Stimulated activated CD4-positive, alpha-beta T cell treated with anti-CD3 and anti-CD28 coated beads, Interleukin-12 subunit alpha, Interleukin-12 subunit beta, amount 100 ng/mL, for 24 hours (primary cell): ENCODE results near the gene ZNF3.
A peak's percentile ranks its signal among the peaks of the same experiment; 100 is the strongest.
"Not testable (repeated sequence)": the region's sequence is repeated elsewhere in the genome, so short reads cannot be mapped to it uniquely, and the experiment has no call there.

Experiments used
- DNase-seq, 2 experiments: peaks; one replicate each; pipeline ENCODE4 v3.0.0-alpha.2; 2020; ENCODE audit warnings: low read depth in 2 of 2

ZNF3 gene

GRCh38 chr7:100081535-100082102 lies at the start of gene ZNF3:
Gene ZNF3 (minus strand): TSS chr7:100081723. CDS start chr7:100077357, 4,366 bp downstream.
- DNase-seq, result peak; percentile 96 to 97

GRCh38 chr7:100130608-100131453 lies 49.3 kb upstream of the ZNF3 start:
- DNase-seq, result peak; percentile 50 to 82

GRCh38 chr7:100130220-100130607 lies 48.7 kb upstream of the ZNF3 start:
- not testable (repeated sequence) for DNase-seq

GRCh38 chr7:100128637-100128963 lies 47.1 kb upstream of the ZNF3 start:
- no peak for DNase-seq

- DNase-seq, result no peak
These were observed 46.5 kb upstream of the ZNF3 start for GRCh38 chr7:100127866-100128636.

- DNase-seq, result peak; percentile 85 to 92
These were observed 45.7 kb upstream of the ZNF3 start, which contains the start of gene MBLAC1 for GRCh38 chr7:100126931-100127865. Gene MBLAC1 (plus strand): TSS chr7:100126967. CDS start chr7:100127396, 429 bp downstream.

- no peak for DNase-seq
These were observed 44.9 kb upstream of the ZNF3 start for GRCh38 chr7:100126239-100126930.

- DNase-seq, result no peak
These were observed 43.0 kb upstream of the ZNF3 start for GRCh38 chr7:100124301-100125230.

- no peak for DNase-seq
These were observed 41.0 kb upstream of the ZNF3 start for GRCh38 chr7:100122568-100122967.

- DNase-seq, result no peak
These were observed 40.5 kb upstream of the ZNF3 start for GRCh38 chr7:100122067-100122466.

- no peak for DNase-seq
These were observed 39.2 kb upstream of the ZNF3 start for GRCh38 chr7:100120733-100121036.

GRCh38 chr7:100119970-100120732 lies 38.6 kb upstream of the ZNF3 start:
- peak; percentile 54 to 59 for DNase-seq

- peak; percentile 91 to 95 for DNase-seq
These were observed 37.8 kb upstream of the ZNF3 start, which contains the start of the genes CNPY4 and TAF6 for GRCh38 chr7:100119072-100119969. Gene CNPY4 (plus strand): TSS chr7:100119634. CDS start chr7:100119745, 111 bp downstream. Gene TAF6 (minus strand): TSS chr7:100119358. CDS start chr7:100114209, 5,149 bp downstream.

- DNase-seq, result no peak
These were observed 37.0 kb upstream of the ZNF3 start for GRCh38 chr7:100118388-100119071.

- DNase-seq, result no peak
These were observed 33.5 kb upstream of the ZNF3 start for GRCh38 chr7:100115026-100115425.

- DNase-seq, result no peak
These were observed 30.4 kb upstream of the ZNF3 start for GRCh38 chr7:100111914-100112313.

- DNase-seq, result no peak
These were observed 29.6 kb upstream of the ZNF3 start for GRCh38 chr7:100111156-100111555.
